GM23338 (cell line): ENCODE data around the gene TLDC2. TPM values are rescaled to one million over a fixed set of nuclear protein-coding genes. Genes with fewer than 3 reads are reported as not detected.
"Not testable (repeated sequence)": the region's sequence is repeated elsewhere in the genome, so short reads cannot be mapped to it uniquely, and the experiment has no call there.

Source experiments
- ATAC-seq: fragments of 200-7000 bp; cut with Tn5 transposase; 3 replicates; pipeline ENCODE4 v1.9.1; 2020
- DNase-seq: peaks from one replicate; pipeline ENCODE4 v3.0.0-alpha.2; 2015; ENCODE audit warnings: low spot score
- H2AFZ ChIP-seq: fragments of 200-600 bp; sonication (generic); 2 replicates; pipeline ENCODE4 v1.8.0; 2016; ENCODE audit warnings: antibody characterized with exemption, mild to moderate bottlenecking, moderate library complexity
- H3F3A ChIP-seq: fragments of 200-600 bp; sonication (generic); replicated peaks from 2 replicates; pipeline ENCODE4 v1.8.0; 2017; ENCODE audit warnings: antibody characterized with exemption, mixed run types, low read depth
- H3K27ac ChIP-seq: fragments of 200-600 bp; sonication (generic); 2 replicates; pipeline ENCODE4 v1.6.1; 2016; ENCODE audit warnings: low read depth
- H3K27me3 ChIP-seq: fragments of 200-600 bp; sonication (generic); 2 replicates; pipeline ENCODE4 v1.8.0; 2016; ENCODE audit warnings: mild to moderate bottlenecking, mixed run types, moderate library complexity; ENCODE audit not compliant: insufficient read depth
- H3K36me3 ChIP-seq: fragments of 200-600 bp; sonication (generic); 2 replicates; pipeline ENCODE4 v1.8.0; 2016; ENCODE audit warnings: mild to moderate bottlenecking; ENCODE audit not compliant: insufficient read depth
- H3K4me1 ChIP-seq: fragments of 200-600 bp; sonication (generic); 2 replicates; pipeline ENCODE4 v1.8.0; 2016; ENCODE audit warnings: mild to moderate bottlenecking, moderate library complexity; ENCODE audit not compliant: insufficient read depth
- H3K4me2 ChIP-seq: fragments of 200-600 bp; sonication (generic); 2 replicates; pipeline ENCODE4 v1.7.1; 2017; ENCODE audit warnings: mixed run types
- H3K4me3 ChIP-seq: fragments of 200-600 bp; sonication (generic); 2 replicates; pipeline ENCODE4 v1.6.1; 2016; ENCODE audit warnings: mixed run types
- H3K79me2 ChIP-seq: fragments of 200-600 bp; sonication (generic); replicated peaks from 2 replicates; pipeline ENCODE4 v1.8.0; 2017; ENCODE audit warnings: mild to moderate bottlenecking; ENCODE audit not compliant: insufficient read depth
- H3K9me2 ChIP-seq: fragments of 200-600 bp; sonication (generic); 2 replicates; pipeline ENCODE4 v1.8.0; 2017; ENCODE audit not compliant: insufficient read depth
- H4K20me1 ChIP-seq: fragments of 200-600 bp; sonication (generic); replicated peaks from 2 replicates; pipeline ENCODE4 v1.8.0; 2017; ENCODE audit warnings: mild to moderate bottlenecking; ENCODE audit not compliant: insufficient read depth
- H3K27ac Mint-ChIP-seq: 2 replicates; pipeline ENCODE4 v1.8.0; 2020; ENCODE audit warnings: inconsistent platforms, mild to moderate bottlenecking, moderate library complexity, mixed read lengths
- H3K27me3 Mint-ChIP-seq: 3 replicates; pipeline ENCODE4 v1.8.0; 2022; ENCODE audit warnings: low read depth, mild to moderate bottlenecking, moderate library complexity, mixed read lengths, inconsistent platforms; ENCODE audit not compliant: insufficient read depth, poor library complexity
- H3K36me3 Mint-ChIP-seq: 3 replicates; pipeline ENCODE4 v1.8.0; 2021; ENCODE audit warnings: low read depth, mild to moderate bottlenecking, inconsistent platforms, moderate library complexity, mixed read lengths
- H3K4me1 Mint-ChIP-seq: 3 replicates; pipeline ENCODE4 v1.8.0; 2020; ENCODE audit warnings: mild to moderate bottlenecking, inconsistent platforms, mixed read lengths
- H3K4me3 Mint-ChIP-seq: 3 replicates; pipeline ENCODE4 v1.8.0; 2021; ENCODE audit warnings: moderate library complexity, mild to moderate bottlenecking, inconsistent platforms, mixed read lengths
- H3K9me3 Mint-ChIP-seq: 3 replicates; pipeline ENCODE4 v1.8.0; 2020; ENCODE audit warnings: moderate library complexity, mild to moderate bottlenecking, inconsistent platforms, mixed read lengths
- CREB1 ChIP-seq: fragments of 250-450 bp; sonication (Bioruptor Pico); IDR thresholded peaks from 2 replicates; pipeline ENCODE4 v1.5.0; 2020; ENCODE audit warnings: low read depth, mild to moderate bottlenecking, moderate library complexity
- CTCF ChIP-seq, 2 experiments: fragments of 200-600 bp in 1 of 2; sonication (generic) in 1 of 2; conservative IDR thresholded peaks; 2 replicates each; pipeline versions ENCODE4 v1.5.1 to v1.6.1; 2016 to 2017; ENCODE audit warnings: antibody characterized with exemption in 2 of 2, low read depth in 2 of 2, mild to moderate bottlenecking in 2 of 2, moderate library complexity in 1 of 2
- EZH2 ChIP-seq: fragments of 200-600 bp; sonication (generic); IDR thresholded peaks from one replicate; pipeline ENCODE4 v1.8.0; 2017; ENCODE audit warnings: antibody characterized with exemption, mild to moderate bottlenecking, low read depth; ENCODE audit not compliant: unreplicated experiment
- EZH2phosphoT487 ChIP-seq: fragments of 200-600 bp; sonication (generic); IDR thresholded peaks from one replicate; pipeline ENCODE4 v1.8.1; 2018; ENCODE audit warnings: antibody characterized with exemption; ENCODE audit not compliant: unreplicated experiment
- NANOG ChIP-seq: IDR thresholded peaks from 2 replicates; pipeline ENCODE4 v1.6.1; 2016; ENCODE audit warnings: antibody characterized with exemption, borderline replicate concordance
- ZNF114 ChIP-seq: fragments of 250-450 bp; sonication (Bioruptor Pico); IDR thresholded peaks from 2 replicates; pipeline ENCODE4 v1.5.0; 2020; ENCODE audit warnings: mild to moderate bottlenecking, moderate library complexity
- ZNF331 ChIP-seq: fragments of 250-450 bp; sonication (Bioruptor Pico); IDR thresholded peaks from 2 replicates; pipeline ENCODE4 v1.5.0; 2020; ENCODE audit warnings: low read depth, mild to moderate bottlenecking, moderate library complexity
- polyA plus RNA-seq: library from polyadenylated mRNA; unstranded; fragments of >200 nt; fragmentation: Nextera tagmentation; extraction: Ambion mirVana; gene quantifications from 2 replicates; pipeline ENCODE4 v1.2.1, GENCODE V29; 2016
- total RNA-seq: library from RNA; depleted of rRNA; stranded (reverse); fragments of >200 nt; shearing (Covaris generic); gene quantifications from 2 replicates; pipeline ENCODE4 v1.2.3, GENCODE V29; 2014
- TF ChIP-seq, protein P1 (sequence below): IDR thresholded peaks from one replicate; pipeline ENCODE4 v1.6.1; 2018; ENCODE audit warnings: antibody characterized with exemption; ENCODE audit not compliant: unreplicated experiment
- TF ChIP-seq, protein P2 (sequence below): IDR thresholded peaks from 2 replicates; pipeline ENCODE4 v1.6.1; 2016; ENCODE audit warnings: antibody characterized with exemption

The TLDC2 gene
- total and polyA plus RNA-seq, 2 experiments from 2014 or later: 0.16 to 0.38 TPM

DNA sequence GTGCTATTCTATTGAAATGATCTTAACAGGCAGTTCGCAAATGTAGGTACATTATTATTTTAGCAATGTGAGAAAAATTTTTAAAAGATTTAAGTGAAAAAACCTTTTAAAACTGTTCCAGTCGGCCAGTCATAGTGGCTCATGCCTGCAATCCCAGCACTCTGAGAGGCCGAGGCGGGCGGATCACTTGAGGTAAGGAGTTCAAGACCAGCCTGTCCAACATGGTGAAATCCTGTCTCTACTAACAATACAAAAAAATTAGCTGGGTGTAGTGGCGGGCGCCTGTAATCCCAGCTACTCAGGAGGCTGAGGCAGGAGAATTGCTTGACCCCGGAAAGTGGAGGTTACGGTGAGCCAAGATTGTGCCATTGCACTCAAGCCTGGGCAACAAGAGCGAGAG, 29.6 kb downstream of the TLDC2 start:
- peaks cover 32% of the 10 kb centered on the region for H3K36me3 Mint-ChIP-seq
- H3K27me3 ChIP-seq, H3K27ac Mint-ChIP-seq, H3K9me2 ChIP-seq, DNase-seq, H3K27ac ChIP-seq, H3K36me3 ChIP-seq, H3K4me1 Mint-ChIP-seq, H3F3A ChIP-seq, H4K20me1 ChIP-seq, H3K27me3 Mint-ChIP-seq, H3K79me2 ChIP-seq, H3K4me1 ChIP-seq, H3K4me3 ChIP-seq, H3K9me3 Mint-ChIP-seq, ATAC-seq, H3K4me2 ChIP-seq, H2AFZ ChIP-seq, H3K4me3 Mint-ChIP-seq: not testable (repeated sequence)

- H3K27me3 ChIP-seq, DNase-seq, H3K27ac Mint-ChIP-seq, H3K36me3 ChIP-seq, H3K9me3 Mint-ChIP-seq, H3F3A ChIP-seq, H3K79me2 ChIP-seq, H2AFZ ChIP-seq, H3K27me3 Mint-ChIP-seq, H3K4me3 ChIP-seq, H3K27ac ChIP-seq, H3K4me1 Mint-ChIP-seq, H3K9me2 ChIP-seq, ATAC-seq, H4K20me1 ChIP-seq, H3K4me3 Mint-ChIP-seq, H3K4me2 ChIP-seq, H3K4me1 ChIP-seq: not testable (repeated sequence)
- peaks cover 35% of the 10 kb centered on the region for H3K36me3 Mint-ChIP-seq
Measured at GRCh38 chr20:36906086-36906485, 30.1 kb downstream of the TLDC2 start.

- Histone ChIP-seq H3K9me2 (no peaks in the 10 kb centered on the region), H3K4me2 (no peak overlapping the region), H3K27ac (no peak overlapping the region), H3K79me2 (no peaks in the 10 kb centered on the region), H3K27me3 (no peaks in the 10 kb centered on the region), H3F3A (no peaks in the 10 kb centered on the region), H3K4me1 (peaks cover 10% of the 10 kb centered on the region), H2AFZ (no peak overlapping the region), H4K20me1 (no peaks in the 10 kb centered on the region), H3K36me3 (no peaks in the 10 kb centered on the region), H3K4me3 (no peak overlapping the region)
- no peak for DNase-seq
- TF ChIP-seq CREB1: no peak
- no peak for TF ChIP-seq ZNF331 (CRISPR knock-in tag)
- TF ChIP-seq NANOG: no peak
- TF ChIP-seq ZNF114: no peak
- no peak for ATAC-seq
- no peak overlapping the region for H3K27ac Mint-ChIP-seq
- no peak overlapping the region for H3K4me3 Mint-ChIP-seq
- H3K36me3 Mint-ChIP-seq: peaks cover 30% of the 10 kb centered on the region
- H3K27me3 Mint-ChIP-seq: peaks cover 4% of the 10 kb centered on the region
- H3K4me1 Mint-ChIP-seq: peaks cover 14% of the 10 kb centered on the region
- H3K9me3 Mint-ChIP-seq: no peaks in the 10 kb centered on the region
Measured at GRCh38 chr20:36908603-36909002, 32.7 kb downstream of the TLDC2 start.

- H3K36me3 ChIP-seq: no peaks in the 10 kb centered on the region; the same call in 1 of the 2 replicates
- H3K27ac ChIP-seq: no peak overlapping the region
- H3K4me2 ChIP-seq: no peak overlapping the region
- H3K9me2 ChIP-seq: no peaks in the 10 kb centered on the region
- DNase-seq (no peak), ATAC-seq (no peak)
- H3K4me3 ChIP-seq: no peak overlapping the region
- H3K79me2 ChIP-seq: no peaks in the 10 kb centered on the region
- H2AFZ ChIP-seq: no peak overlapping the region
- peaks cover 10% of the 10 kb centered on the region for H3K4me1 ChIP-seq
- Mint-ChIP-seq H3K4me1 (peaks cover 13% of the 10 kb centered on the region), H3K36me3 (peaks cover 24% of the 10 kb centered on the region), H3K4me3 (no peak overlapping the region), H3K27me3 (no peaks in the 10 kb centered on the region), H3K9me3 (no peaks in the 10 kb centered on the region), H3K27ac (no peak overlapping the region)
- H4K20me1 ChIP-seq: no peaks in the 10 kb centered on the region
- H3K27me3 ChIP-seq: no peaks in the 10 kb centered on the region
- H3F3A ChIP-seq: no peaks in the 10 kb centered on the region
- TF ChIP-seq CTCF (conservative IDR thresholded peaks at IDR 0.05; ENCODE audit: low read depth in 2 of 2) (no peak), NANOG (no peak), EZH2phosphoT487 (no peak), ZNF331 (CRISPR knock-in tag) (no peak), EZH2 (no peak), ZNF114 (no peak), CREB1 (no peak)
- TF ChIP-seq, protein P1, sequence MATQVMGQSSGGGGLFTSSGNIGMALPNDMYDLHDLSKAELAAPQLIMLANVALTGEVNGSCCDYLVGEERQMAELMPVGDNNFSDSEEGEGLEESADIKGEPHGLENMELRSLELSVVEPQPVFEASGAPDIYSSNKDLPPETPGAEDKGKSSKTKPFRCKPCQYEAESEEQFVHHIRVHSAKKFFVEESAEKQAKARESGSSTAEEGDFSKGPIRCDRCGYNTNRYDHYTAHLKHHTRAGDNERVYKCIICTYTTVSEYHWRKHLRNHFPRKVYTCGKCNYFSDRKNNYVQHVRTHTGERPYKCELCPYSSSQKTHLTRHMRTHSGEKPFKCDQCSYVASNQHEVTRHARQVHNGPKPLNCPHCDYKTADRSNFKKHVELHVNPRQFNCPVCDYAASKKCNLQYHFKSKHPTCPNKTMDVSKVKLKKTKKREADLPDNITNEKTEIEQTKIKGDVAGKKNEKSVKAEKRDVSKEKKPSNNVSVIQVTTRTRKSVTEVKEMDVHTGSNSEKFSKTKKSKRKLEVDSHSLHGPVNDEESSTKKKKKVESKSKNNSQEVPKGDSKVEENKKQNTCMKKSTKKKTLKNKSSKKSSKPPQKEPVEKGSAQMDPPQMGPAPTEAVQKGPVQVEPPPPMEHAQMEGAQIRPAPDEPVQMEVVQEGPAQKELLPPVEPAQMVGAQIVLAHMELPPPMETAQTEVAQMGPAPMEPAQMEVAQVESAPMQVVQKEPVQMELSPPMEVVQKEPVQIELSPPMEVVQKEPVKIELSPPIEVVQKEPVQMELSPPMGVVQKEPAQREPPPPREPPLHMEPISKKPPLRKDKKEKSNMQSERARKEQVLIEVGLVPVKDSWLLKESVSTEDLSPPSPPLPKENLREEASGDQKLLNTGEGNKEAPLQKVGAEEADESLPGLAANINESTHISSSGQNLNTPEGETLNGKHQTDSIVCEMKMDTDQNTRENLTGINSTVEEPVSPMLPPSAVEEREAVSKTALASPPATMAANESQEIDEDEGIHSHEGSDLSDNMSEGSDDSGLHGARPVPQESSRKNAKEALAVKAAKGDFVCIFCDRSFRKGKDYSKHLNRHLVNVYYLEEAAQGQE: no peak
- TF ChIP-seq, protein P2, sequence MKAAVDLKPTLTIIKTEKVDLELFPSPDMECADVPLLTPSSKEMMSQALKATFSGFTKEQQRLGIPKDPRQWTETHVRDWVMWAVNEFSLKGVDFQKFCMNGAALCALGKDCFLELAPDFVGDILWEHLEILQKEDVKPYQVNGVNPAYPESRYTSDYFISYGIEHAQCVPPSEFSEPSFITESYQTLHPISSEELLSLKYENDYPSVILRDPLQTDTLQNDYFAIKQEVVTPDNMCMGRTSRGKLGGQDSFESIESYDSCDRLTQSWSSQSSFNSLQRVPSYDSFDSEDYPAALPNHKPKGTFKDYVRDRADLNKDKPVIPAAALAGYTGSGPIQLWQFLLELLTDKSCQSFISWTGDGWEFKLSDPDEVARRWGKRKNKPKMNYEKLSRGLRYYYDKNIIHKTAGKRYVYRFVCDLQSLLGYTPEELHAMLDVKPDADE: no peak
Measured at GRCh38 chr20:36916199-36916598, 40.3 kb downstream of the TLDC2 start.
